Neural cell (in vitro differentiated cells): Measurements from ENCODE around the gene CNKSR1. TPM values are rescaled to one million over a fixed set of nuclear protein-coding genes. Genes with fewer than 3 reads are reported as not detected.

Source experiments
- H2AFZ ChIP-seq: fragments of 200-600, 300-800 bp; sonication (generic), shearing (Covaris generic); 2 replicates; pipeline ENCODE4 v1.6.0; 2014; ENCODE audit warnings: low read depth, mild to moderate bottlenecking, antibody characterized with exemption, low read length, moderate library complexity
- H3F3A ChIP-seq: fragments of 200-600 bp; shearing (Covaris generic); 2 replicates; pipeline ENCODE4 v1.6.1; 2016; ENCODE audit warnings: mild to moderate bottlenecking, moderate library complexity, mixed read lengths, antibody characterized with exemption, low read length; ENCODE audit not compliant: insufficient read depth, poor library complexity, severe bottlenecking
- H3K27ac ChIP-seq: fragments of 200-600, 300-800 bp; sonication (generic), shearing (Covaris generic); 2 replicates; pipeline ENCODE4 v1.5.1; 2014; ENCODE audit warnings: mild to moderate bottlenecking, low read length, moderate library complexity
- H3K27me3 ChIP-seq: fragments of 300-800, 200-600 bp; sonication (generic), shearing (Covaris generic); 2 replicates; pipeline ENCODE4 v1.6.0; 2014; ENCODE audit warnings: mild to moderate bottlenecking, low read depth, low read length, moderate library complexity; ENCODE audit not compliant: insufficient read depth
- H3K36me3 ChIP-seq: fragments of 300-800, 200-600 bp; sonication (generic), shearing (Covaris generic); 2 replicates; pipeline ENCODE4 v1.5.1; 2014; ENCODE audit warnings: mild to moderate bottlenecking, antibody characterized with exemption, low read length, moderate library complexity; ENCODE audit not compliant: insufficient read depth
- H3K4me2 ChIP-seq: fragments of 300-800, 200-600 bp; sonication (generic), shearing (Covaris generic); 2 replicates; pipeline ENCODE4 v1.6.0; 2014; ENCODE audit warnings: mild to moderate bottlenecking, low read length
- H3K4me3 ChIP-seq: fragments of 300-800, 200-600 bp; sonication (generic), shearing (Covaris generic); 2 replicates; pipeline ENCODE4 v1.5.1; 2014; ENCODE audit warnings: mild to moderate bottlenecking, low read length, moderate library complexity
- H3K79me2 ChIP-seq: fragments of 200-600 bp; shearing (Covaris generic); replicated peaks from 2 replicates; pipeline ENCODE4 v1.6.0; 2014; ENCODE audit warnings: mild to moderate bottlenecking, low read length, moderate library complexity; ENCODE audit not compliant: insufficient read depth
- H3K9ac ChIP-seq: fragments of 300-800, 200-600 bp; sonication (generic), shearing (Covaris generic); 2 replicates; pipeline ENCODE4 v1.6.1; 2016; ENCODE audit warnings: mild to moderate bottlenecking, low read length, mixed read lengths
- H3K9me2 ChIP-seq: fragments of 200-600 bp; shearing (Covaris generic); 2 replicates; pipeline ENCODE4 v1.6.1; 2016; ENCODE audit warnings: mild to moderate bottlenecking, low read length, mixed read lengths; ENCODE audit not compliant: insufficient read depth
- H3K9me3 ChIP-seq: fragments of 200-600, 300-800 bp; sonication (generic), shearing (Covaris generic); 2 replicates; pipeline ENCODE4 v1.6.1; 2016; ENCODE audit warnings: mild to moderate bottlenecking, mixed run types, low read length, moderate library complexity, mixed read lengths
- H4K20me1 ChIP-seq: fragments of 200-600 bp; shearing (Covaris generic); 2 replicates; pipeline ENCODE4 v1.6.1; 2016; ENCODE audit warnings: mild to moderate bottlenecking, mixed run types; ENCODE audit not compliant: insufficient read depth
- CTCF ChIP-seq: fragments of 450-650 bp; IDR thresholded peaks from 2 replicates; pipeline ENCODE4 v1.5.1; 2014; ENCODE audit warnings: antibody characterized with exemption, mild to moderate bottlenecking, moderate library complexity; ENCODE audit not compliant: poor library complexity, severe bottlenecking
- EP300 ChIP-seq: fragments of 450-650 bp; conservative IDR thresholded peaks from 2 replicates; pipeline ENCODE4 v1.6.1; 2014; ENCODE audit warnings: antibody characterized with exemption, mild to moderate bottlenecking, moderate library complexity; ENCODE audit not compliant: poor library complexity, severe bottlenecking
- EZH2 ChIP-seq: fragments of 200-600, 300-800 bp; shearing (Covaris generic), sonication (generic); IDR thresholded peaks from 2 replicates; pipeline ENCODE4 v1.6.1; 2014; ENCODE audit warnings: antibody characterized with exemption, low read length, borderline replicate concordance, mild to moderate bottlenecking; ENCODE audit not compliant: insufficient read depth, poor library complexity, severe bottlenecking
- MXI1 ChIP-seq: fragments of 450-650 bp; conservative IDR thresholded peaks from 2 replicates; pipeline ENCODE4 v1.6.1; 2014; ENCODE audit warnings: antibody characterized with exemption, mild to moderate bottlenecking; ENCODE audit not compliant: poor library complexity, severe bottlenecking
- POLR2AphosphoS5 ChIP-seq: IDR thresholded peaks from 2 replicates; pipeline ENCODE4 v1.6.1; 2012
- RAD21 ChIP-seq: fragments of 450-650 bp; conservative IDR thresholded peaks from 2 replicates; pipeline ENCODE4 v1.6.1; 2014; ENCODE audit warnings: antibody characterized with exemption, mild to moderate bottlenecking, moderate library complexity
- SMC3 ChIP-seq: fragments of 450-650 bp; conservative IDR thresholded peaks from 2 replicates; pipeline ENCODE4 v1.6.1; 2014; ENCODE audit warnings: antibody characterized with exemption, mild to moderate bottlenecking, moderate library complexity; ENCODE audit not compliant: poor library complexity
- TAF1 ChIP-seq: IDR thresholded peaks from 2 replicates; pipeline ENCODE4 v1.6.1; 2012; ENCODE audit warnings: low read depth
- polyA plus RNA-seq: library from polyadenylated mRNA; depleted of rRNA; stranded (reverse); fragments of >200 nt; gene quantifications from 2 replicates; pipeline ENCODE4 v1.2.3, GENCODE V29; 2014
- TF ChIP-seq, protein P1 (sequence below): IDR thresholded peaks from 2 replicates; pipeline ENCODE4 v1.6.1; 2012; ENCODE audit warnings: borderline replicate concordance

CNKSR1 gene
- polyA plus RNA-seq, 1 donor from 2014 or later: 7.8 TPM

DNA sequence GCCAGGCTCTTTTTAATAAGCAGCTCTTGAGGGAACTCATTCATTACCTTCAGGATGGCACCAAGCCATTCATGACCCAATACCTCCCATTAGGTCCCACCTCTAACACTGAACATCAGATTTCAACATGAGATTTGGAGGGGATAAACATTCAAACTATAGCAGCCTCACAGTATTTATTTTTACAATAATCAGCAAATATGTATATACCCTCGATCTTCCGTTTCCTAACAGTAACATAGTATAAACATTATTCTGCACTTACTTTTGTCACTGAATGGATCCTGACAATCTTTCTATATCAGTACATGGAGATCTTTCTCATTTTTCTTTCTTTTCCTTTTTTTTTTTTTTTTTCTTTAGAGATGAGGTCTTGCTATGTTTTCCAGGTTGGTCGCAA is 18.5 kb downstream of the CNKSR1 start:
- Histone ChIP-seq H3K4me3 (no peak overlapping the region), H3K9me2 (no peaks in the 10 kb centered on the region), H3K27ac (no peak overlapping the region), H3K4me2 (no peak overlapping the region), H3K36me3 (no peaks in the 10 kb centered on the region), H3K9me3 (no peaks in the 10 kb centered on the region), H3K27me3 (no peaks in the 10 kb centered on the region), H4K20me1 (no peaks in the 10 kb centered on the region), H3K79me2 (no peaks in the 10 kb centered on the region), H2AFZ (no peak overlapping the region), H3K9ac (no peak overlapping the region), H3F3A (no peaks in the 10 kb centered on the region)
- TF ChIP-seq RAD21 (no peak), CTCF (no peak), SMC3 (no peak), MXI1 (no peak), EP300 (no peak), TAF1 (no peak)
- TF ChIP-seq, protein P1, sequence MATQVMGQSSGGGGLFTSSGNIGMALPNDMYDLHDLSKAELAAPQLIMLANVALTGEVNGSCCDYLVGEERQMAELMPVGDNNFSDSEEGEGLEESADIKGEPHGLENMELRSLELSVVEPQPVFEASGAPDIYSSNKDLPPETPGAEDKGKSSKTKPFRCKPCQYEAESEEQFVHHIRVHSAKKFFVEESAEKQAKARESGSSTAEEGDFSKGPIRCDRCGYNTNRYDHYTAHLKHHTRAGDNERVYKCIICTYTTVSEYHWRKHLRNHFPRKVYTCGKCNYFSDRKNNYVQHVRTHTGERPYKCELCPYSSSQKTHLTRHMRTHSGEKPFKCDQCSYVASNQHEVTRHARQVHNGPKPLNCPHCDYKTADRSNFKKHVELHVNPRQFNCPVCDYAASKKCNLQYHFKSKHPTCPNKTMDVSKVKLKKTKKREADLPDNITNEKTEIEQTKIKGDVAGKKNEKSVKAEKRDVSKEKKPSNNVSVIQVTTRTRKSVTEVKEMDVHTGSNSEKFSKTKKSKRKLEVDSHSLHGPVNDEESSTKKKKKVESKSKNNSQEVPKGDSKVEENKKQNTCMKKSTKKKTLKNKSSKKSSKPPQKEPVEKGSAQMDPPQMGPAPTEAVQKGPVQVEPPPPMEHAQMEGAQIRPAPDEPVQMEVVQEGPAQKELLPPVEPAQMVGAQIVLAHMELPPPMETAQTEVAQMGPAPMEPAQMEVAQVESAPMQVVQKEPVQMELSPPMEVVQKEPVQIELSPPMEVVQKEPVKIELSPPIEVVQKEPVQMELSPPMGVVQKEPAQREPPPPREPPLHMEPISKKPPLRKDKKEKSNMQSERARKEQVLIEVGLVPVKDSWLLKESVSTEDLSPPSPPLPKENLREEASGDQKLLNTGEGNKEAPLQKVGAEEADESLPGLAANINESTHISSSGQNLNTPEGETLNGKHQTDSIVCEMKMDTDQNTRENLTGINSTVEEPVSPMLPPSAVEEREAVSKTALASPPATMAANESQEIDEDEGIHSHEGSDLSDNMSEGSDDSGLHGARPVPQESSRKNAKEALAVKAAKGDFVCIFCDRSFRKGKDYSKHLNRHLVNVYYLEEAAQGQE: no peak

GRCh38 chr1:26197301-26197700 is 20.0 kb downstream of the CNKSR1 start:
- H2AFZ ChIP-seq: no peak overlapping the region
- TF ChIP-seq, protein P1: no peak
- TF ChIP-seq EZH2: no peak
- no peak for TF ChIP-seq TAF1
- TF ChIP-seq RAD21: no peak
- no peak for TF ChIP-seq EP300
- no peak for TF ChIP-seq CTCF
- no peak for TF ChIP-seq POLR2AphosphoS5
- TF ChIP-seq MXI1: no peak
- no peak for TF ChIP-seq SMC3
- H3K36me3 ChIP-seq: no peaks in the 10 kb centered on the region
- H3K9ac ChIP-seq: no peak overlapping the region
- no peaks in the 10 kb centered on the region for H4K20me1 ChIP-seq
- H3K4me3 ChIP-seq: no peak overlapping the region
- no peak overlapping the region for H3K4me2 ChIP-seq
- no peaks in the 10 kb centered on the region for H3K9me2 ChIP-seq
- H3K9me3 ChIP-seq: no peaks in the 10 kb centered on the region
- no peaks in the 10 kb centered on the region for H3K79me2 ChIP-seq
- H3F3A ChIP-seq: no peaks in the 10 kb centered on the region
- no peaks in the 10 kb centered on the region for H3K27me3 ChIP-seq
- no peak overlapping the region for H3K27ac ChIP-seq
